Neuronal stem cell (in vitro differentiated cells): ENCODE measurements around the gene ARSD.

Source experiments
- DNase-seq: peaks from one replicate; pipeline ENCODE4 v3.0.0-alpha.2; 2013; ENCODE audit warnings: low spot score
- H2AFZ ChIP-seq: one replicate; pipeline ENCODE4 v1.6.1; 2013; ENCODE audit warnings: mild to moderate bottlenecking, low read length, inconsistent platforms
- H2AK5ac ChIP-seq: 2 replicates; pipeline ENCODE4 v1.6.1; 2013; ENCODE audit warnings: low read depth, mild to moderate bottlenecking, inconsistent platforms, low read length, moderate library complexity, mixed read lengths
- H2BK120ac ChIP-seq: 2 replicates; pipeline ENCODE4 v1.6.1; 2013; ENCODE audit warnings: low read depth, mild to moderate bottlenecking, inconsistent platforms, low read length, moderate library complexity, mixed read lengths
- H2BK12ac ChIP-seq: one replicate; pipeline ENCODE4 v1.6.1; 2013; ENCODE audit warnings: low read length, inconsistent platforms
- H2BK15ac ChIP-seq: 2 replicates; pipeline ENCODE4 v1.6.1; 2013; ENCODE audit warnings: mild to moderate bottlenecking, low read length, inconsistent platforms, mixed read lengths
- H2BK5ac ChIP-seq: one replicate; pipeline ENCODE4 v1.6.1; 2013; ENCODE audit warnings: inconsistent platforms, mild to moderate bottlenecking, low read length, moderate library complexity
- H3K14ac ChIP-seq: one replicate; pipeline ENCODE4 v1.6.1; 2013; ENCODE audit warnings: low read length, inconsistent platforms
- H3K18ac ChIP-seq: 2 replicates; pipeline ENCODE4 v1.6.1; 2013; ENCODE audit warnings: low read length, inconsistent platforms
- H3K23ac ChIP-seq: 2 replicates; pipeline ENCODE4 v1.6.1; 2013; ENCODE audit warnings: low read depth, mild to moderate bottlenecking, mixed read lengths, low read length, inconsistent platforms; ENCODE audit not compliant: poor library complexity
- H3K27ac ChIP-seq: replicated peaks from 3 replicates; pipeline ENCODE4 v1.5.1; 2013; ENCODE audit warnings: low read length, inconsistent platforms
- H3K27me3 ChIP-seq, 3 experiments: 2 replicates each; pipeline ENCODE4 v1.6.1; 2013; ENCODE audit warnings: low read length in 3 of 3, mild to moderate bottlenecking in 2 of 3, inconsistent platforms in 1 of 3, low read depth in 1 of 3, mixed read lengths in 1 of 3, moderate library complexity in 1 of 3; ENCODE audit not compliant: control insufficient read depth in 3 of 3, insufficient read depth in 3 of 3
- H3K36me3 ChIP-seq, 2 donors: replicated peaks in 1 of 2; 2 replicates each; pipeline ENCODE4 v1.6.1; 2013; ENCODE audit warnings: low read length in 2 of 2; ENCODE audit not compliant: control insufficient read depth in 2 of 2, insufficient read depth in 2 of 2
- H3K4ac ChIP-seq: 2 replicates; pipeline ENCODE4 v1.6.1; 2013; ENCODE audit warnings: inconsistent platforms, mild to moderate bottlenecking, low read length, moderate library complexity
- H3K4me1 ChIP-seq, 2 donors: 1 replicate in 1 of 2; 2 replicates in 1 of 2; pipeline ENCODE4 v1.6.1; 2013; ENCODE audit warnings: low read length in 2 of 2, low read depth in 1 of 2; ENCODE audit not compliant: control insufficient read depth in 2 of 2, insufficient read depth in 1 of 2
- H3K4me2 ChIP-seq: one replicate; pipeline ENCODE4 v1.6.1; 2013; ENCODE audit warnings: mild to moderate bottlenecking, low read length, inconsistent platforms; ENCODE audit not compliant: insufficient read depth, poor library complexity, severe bottlenecking
- H3K4me3 ChIP-seq, 2 donors: 2 replicates each; pipeline ENCODE4 v1.5.1; 2013; ENCODE audit warnings: low read length in 2 of 2, mild to moderate bottlenecking in 2 of 2, inconsistent platforms in 1 of 2, moderate library complexity in 1 of 2
- H3K79me1 ChIP-seq: one replicate; pipeline ENCODE4 v1.6.1; 2013; ENCODE audit warnings: low read depth, mild to moderate bottlenecking, inconsistent platforms, low read length, moderate library complexity
- H3K9ac ChIP-seq: one replicate; pipeline ENCODE4 v1.6.1; 2013; ENCODE audit warnings: mild to moderate bottlenecking, low read depth, low read length, inconsistent platforms; ENCODE audit not compliant: poor library complexity
- H3K9me3 ChIP-seq, 2 donors: replicated peaks in 1 of 2; 2 replicates each; pipeline versions ENCODE3 to v1.6.1; 2013; ENCODE audit warnings: low read length in 2 of 2, mild to moderate bottlenecking in 2 of 2, inconsistent platforms in 1 of 2, low read depth in 1 of 2, mixed read lengths in 1 of 2, moderate library complexity in 1 of 2; ENCODE audit not compliant: control insufficient read depth in 2 of 2, insufficient read depth in 1 of 2
- H4K8ac ChIP-seq: one replicate; pipeline ENCODE4 v1.6.1; 2013; ENCODE audit warnings: low read depth, mild to moderate bottlenecking, inconsistent platforms, low read length, moderate library complexity
- H4K91ac ChIP-seq: one replicate; pipeline ENCODE4 v1.6.1; 2013; ENCODE audit warnings: low read length, low read depth, mild to moderate bottlenecking, inconsistent platforms; ENCODE audit not compliant: poor library complexity
- WGBS, 2 donors: extraction: QIAGEN DNeasy Blood & Tissue Kit; methylation state at CpG; one replicate each; pipeline ENCODE4 v1.1.7; 2013; ENCODE audit warnings: missing lambda C conversion rate in 2 of 2, mixed read lengths in 1 of 2; ENCODE audit not compliant: insufficient read length in 2 of 2, insufficient replicate concordance in 1 of 2; ENCODE audit errors: extremely low coverage in 2 of 2; 5-methylcytosine and 5-hydroxymethylcytosine counted together

Gene ARSD

DNA sequence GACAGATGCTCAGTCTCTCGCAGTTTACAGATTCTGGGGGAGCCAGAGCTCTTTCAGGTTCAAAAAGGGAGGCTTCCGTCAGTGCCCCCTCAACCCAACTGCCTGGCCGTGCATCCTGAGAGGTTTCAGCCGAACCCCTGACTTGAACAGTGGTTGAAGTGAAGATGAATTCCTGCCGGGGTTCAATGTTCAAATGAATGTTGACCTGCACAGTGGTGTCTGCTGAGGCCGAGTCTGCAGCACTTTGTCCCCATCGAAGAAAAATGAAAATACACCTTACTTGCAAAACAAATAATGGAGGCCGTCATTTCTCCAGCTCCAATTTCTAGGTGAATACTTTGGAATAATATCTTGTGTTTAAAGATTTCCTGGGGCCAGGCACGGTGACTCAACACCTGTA lies 66.7 kb downstream of the ARSD start:
- Histone ChIP-seq H2AK5ac (no peak overlapping the region), H3K4me1 (no peaks in the 10 kb centered on the region), H3K18ac (no peak overlapping the region), H3K23ac (no peak overlapping the region), H2BK12ac (no peak overlapping the region), H3K4me2 (no peak overlapping the region), H3K27me3 (no peaks in the 10 kb centered on the region), H3K9me3 (peaks cover 0 to 9% of the 10 kb centered on the region in 2 donors), H3K14ac (no peak overlapping the region), H2AFZ (no peak overlapping the region), H4K91ac (no peak overlapping the region), H3K9ac (no peak overlapping the region), H3K4me3 (no peak overlapping the region), H2BK5ac (no peak overlapping the region), H4K8ac (no peak overlapping the region), H3K27ac (no peak overlapping the region), H3K79me1 (no peaks in the 10 kb centered on the region), H2BK120ac (no peak overlapping the region), H3K36me3 (peaks cover 2 to 94% of the 10 kb centered on the region in 2 donors), H3K4ac (no peak overlapping the region), H2BK15ac (no peak overlapping the region)
- no peak for DNase-seq
- WGBS, 2 donors: no CpG with 5 or more reads among the region's 9 CpGs

GRCh38 chrX:2859197-2859797 lies 69.8 kb downstream of the ARSD start:
- Histone ChIP-seq H4K8ac (no peak overlapping the region), H3K4me3 (no peak overlapping the region), H3K9me3 (no peaks in the 10 kb centered on the region), H3K79me1 (no peaks in the 10 kb centered on the region), H3K14ac (no peak overlapping the region), H3K4ac (no peak overlapping the region), H2BK5ac (no peak overlapping the region), H3K27me3 (no peaks in the 10 kb centered on the region), H3K23ac (no peak overlapping the region), H2AFZ (no peak overlapping the region), H2BK12ac (no peak overlapping the region), H3K18ac (no peak overlapping the region), H3K27ac (no peak overlapping the region), H3K4me1 (no peaks in the 10 kb centered on the region), H2AK5ac (no peak overlapping the region), H3K36me3 (peaks cover 4 to 94% of the 10 kb centered on the region in 2 donors), H3K9ac (no peak overlapping the region), H2BK15ac (no peak overlapping the region), H3K4me2 (no peak overlapping the region), H2BK120ac (no peak overlapping the region), H4K91ac (no peak overlapping the region)
- WGBS, 2 donors: no CpG with 5 or more reads among the region's 1 CpG
- DNase-seq: no peak

DNA sequence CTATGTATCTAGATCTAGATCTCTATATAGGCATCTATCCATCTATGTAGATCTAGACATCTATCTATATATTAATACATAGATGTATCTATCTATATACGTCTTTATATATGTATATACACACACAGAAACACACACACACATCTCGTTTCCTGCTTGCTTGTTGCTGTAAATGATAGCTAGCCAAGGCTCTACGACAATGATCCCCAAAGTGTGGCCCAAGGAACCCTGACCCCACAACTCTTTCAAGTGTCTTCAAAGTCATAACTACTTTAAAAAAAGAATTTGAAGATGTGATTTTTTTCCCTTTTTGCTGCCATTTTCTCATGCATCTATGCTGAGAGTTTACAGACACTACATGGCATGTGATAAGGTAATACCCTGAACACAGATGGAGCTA lies 71.6 kb downstream of the ARSD start:
- peaks cover 10 to 93% of the 10 kb centered on the region in 2 donors for H3K36me3 ChIP-seq
- H2BK12ac ChIP-seq: no peak overlapping the region
- no peaks in the 10 kb centered on the region for H3K79me1 ChIP-seq
- no peak overlapping the region for H4K91ac ChIP-seq
- no peak for DNase-seq
- no peak overlapping the region for H3K4ac ChIP-seq
- H3K14ac ChIP-seq: no peak overlapping the region
- WGBS, 2 donors: no CpG with 5 or more reads among the region's 3 CpGs
- H2AK5ac ChIP-seq: no peak overlapping the region
- H3K18ac ChIP-seq: no peak overlapping the region
- no peak overlapping the region for H3K4me2 ChIP-seq
- H4K8ac ChIP-seq: no peak overlapping the region
- no peak overlapping the region for H2BK15ac ChIP-seq
- no peaks in the 10 kb centered on the region for H3K4me1 ChIP-seq
- H3K23ac ChIP-seq: no peak overlapping the region
- H2BK120ac ChIP-seq: no peak overlapping the region
- peaks cover 0 to under 1% of the 10 kb centered on the region in 2 donors for H3K9me3 ChIP-seq
- H2AFZ ChIP-seq: no peak overlapping the region
- H3K4me3 ChIP-seq: no peak overlapping the region
- H3K27ac ChIP-seq: no peak overlapping the region
- no peak overlapping the region for H2BK5ac ChIP-seq
- no peaks in the 10 kb centered on the region for H3K27me3 ChIP-seq
- H3K9ac ChIP-seq: no peak overlapping the region

DNA sequence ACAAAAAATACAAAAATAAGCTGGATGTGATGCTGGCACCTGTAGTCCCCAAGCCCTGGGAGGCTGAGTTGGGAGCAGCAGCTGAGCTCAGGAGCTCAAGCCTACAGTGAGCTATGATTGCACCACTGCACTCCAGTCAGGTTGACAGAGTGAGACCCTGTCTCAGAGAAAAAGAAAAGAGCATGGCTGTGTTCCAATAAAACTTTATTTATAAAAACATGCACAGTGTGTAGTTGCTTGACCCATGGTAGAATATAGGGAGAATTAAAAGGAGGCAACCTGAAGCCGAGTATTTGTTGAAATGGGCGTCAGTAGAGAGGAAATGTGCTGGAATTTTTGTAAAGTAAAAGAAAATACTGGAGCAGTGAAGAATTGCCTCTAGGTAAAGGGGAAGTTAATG lies 73.4 kb downstream of the ARSD start:
- Histone ChIP-seq H3K18ac (no peak overlapping the region), H3K9me3 (peaks cover 0 to 6% of the 10 kb centered on the region in 2 donors), H3K23ac (no peak overlapping the region), H3K79me1 (no peaks in the 10 kb centered on the region), H2BK15ac (no peak overlapping the region), H3K4ac (no peak overlapping the region), H3K4me3 (no peak overlapping the region), H3K4me1 (no peaks in the 10 kb centered on the region), H2AFZ (no peak overlapping the region), H2AK5ac (no peak overlapping the region), H2BK5ac (no peak overlapping the region), H3K4me2 (no peak overlapping the region), H4K8ac (no peak overlapping the region), H2BK12ac (no peak overlapping the region), H4K91ac (no peak overlapping the region), H3K27ac (no peak overlapping the region), H3K36me3 (peaks cover 10 to 85% of the 10 kb centered on the region in 2 donors), H3K14ac (no peak overlapping the region), H3K27me3 (no peaks in the 10 kb centered on the region), H2BK120ac (no peak overlapping the region), H3K9ac (no peak overlapping the region)
- no peak for DNase-seq
- no CpG with 5 or more reads among the region's 2 CpGs for WGBS, 2 donors
